Large intestine (tissue), 1 donor: ENCODE data around the gene RPL18. TPM values are rescaled to one million over a fixed set of nuclear protein-coding genes. Genes with fewer than 3 reads are reported as not detected.

ENCODE experiments used
- polyA plus RNA-seq: library from polyadenylated mRNA; unstranded; fragments of 120-200 nt; gene quantifications from one replicate; pipeline ENCODE4 v1.2.1, GENCODE V29; 2013

The RPL18 gene
- polyA plus RNA-seq, 1 donor, result 2,091 TPM

Other genes starting within 250 kb of the RPL18 start
- 253 TPM for gene KDELR1, start 227.6 kb downstream of the RPL18 start, polyA plus RNA-seq
- 0.48 TPM for gene GRIN2D, start 225.5 kb downstream of the RPL18 start, polyA plus RNA-seq
- gene GRWD1, start 173.2 kb downstream of the RPL18 start, polyA plus RNA-seq, result 19.3 TPM
- 0.70 TPM for gene KCNJ14, start 163.6 kb downstream of the RPL18 start, polyA plus RNA-seq
- gene CYTH2, start 149.8 kb downstream of the RPL18 start, polyA plus RNA-seq, result 63.8 TPM
- 7.2 TPM for gene LMTK3, start 107.3 kb downstream of the RPL18 start, polyA plus RNA-seq
- 1.0 TPM for gene SULT2B1, start 67.0 kb downstream of the RPL18 start, polyA plus RNA-seq
- 4.2 TPM for gene SPACA4, start 12.4 kb downstream of the RPL18 start, polyA plus RNA-seq
- 77.5 TPM for gene FAM83E, start 4.1 kb downstream of the RPL18 start, polyA plus RNA-seq
- gene SPHK2, start 328 bp upstream of the RPL18 start, polyA plus RNA-seq, result 20.1 TPM
- 4.0 TPM for gene DBP, start 18.2 kb upstream of the RPL18 start, polyA plus RNA-seq
- 10.1 TPM for gene CA11, start 27.0 kb upstream of the RPL18 start, polyA plus RNA-seq
- 0.42 TPM for gene NTN5, start 53.8 kb upstream of the RPL18 start, polyA plus RNA-seq
- 105 TPM for gene FUT2, start 76.8 kb upstream of the RPL18 start, polyA plus RNA-seq
- gene MAMSTR, start 100.5 kb upstream of the RPL18 start, polyA plus RNA-seq, result 4.1 TPM
- gene RASIP1, start 121.4 kb upstream of the RPL18 start, polyA plus RNA-seq, result 6.9 TPM
- gene IZUMO1, start 127.7 kb upstream of the RPL18 start, polyA plus RNA-seq, result 0.40 TPM
- gene FUT1, start 133.5 kb upstream of the RPL18 start, polyA plus RNA-seq, result 1.3 TPM
- gene FGF21, start 136.3 kb upstream of the RPL18 start, polyA plus RNA-seq, result not detected
- 76.4 TPM for gene BCAT2, start 191.9 kb upstream of the RPL18 start, polyA plus RNA-seq
- gene HSD17B14, start 217.3 kb upstream of the RPL18 start, polyA plus RNA-seq, result 78.1 TPM
- 14.5 TPM for gene PLEKHA4, start 249.4 kb upstream of the RPL18 start, polyA plus RNA-seq